Stimulated activated CD8-positive, alpha-beta memory T cell treated with anti-CD3 and anti-CD28 coated beads, Interleukin-15, amount 100 ng/mL, for 4 hours (primary cell): ENCODE data around the gene TMEM131.

ENCODE experiments used
- DNase-seq, 2 donors: peaks; one replicate each; pipeline ENCODE4 v3.0.0-alpha.2; 2020; ENCODE audit warnings: low read depth in 2 of 2

The TMEM131 gene

GRCh38 chr2:97812931-97813330, 182.8 kb downstream of the TMEM131 start:
- DNase-seq, result no peak

DNA sequence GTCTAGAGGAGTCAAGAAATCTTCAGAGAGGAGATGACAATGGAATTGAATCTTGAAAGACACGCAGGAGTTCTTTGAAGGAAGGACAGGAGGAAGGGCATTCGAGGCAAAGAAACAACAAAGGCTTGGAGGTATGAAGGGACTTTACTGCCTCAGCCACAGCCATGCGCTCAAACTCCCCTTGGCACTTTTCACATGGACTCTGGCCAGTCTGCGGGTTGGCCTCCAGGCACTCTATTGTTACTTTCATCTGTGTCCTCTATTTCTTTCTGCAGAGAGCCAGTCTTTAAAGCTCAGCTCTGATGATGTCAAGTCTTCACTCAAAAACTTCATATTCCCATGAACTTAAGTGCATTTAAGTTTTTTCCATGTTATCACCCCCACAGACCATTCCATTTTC, 186.9 kb downstream of the TMEM131 start:
- no peak for DNase-seq

GRCh38 chr2:97806738-97807618, 188.8 kb downstream of the TMEM131 start:
- DNase-seq, result peak; percentile 36 to 63

GRCh38 chr2:97805776-97806175, 190.0 kb downstream of the TMEM131 start:
- DNase-seq, result no peak

GRCh38 chr2:97801028-97801427, 194.7 kb downstream of the TMEM131 start:
- no peak for DNase-seq

DNA sequence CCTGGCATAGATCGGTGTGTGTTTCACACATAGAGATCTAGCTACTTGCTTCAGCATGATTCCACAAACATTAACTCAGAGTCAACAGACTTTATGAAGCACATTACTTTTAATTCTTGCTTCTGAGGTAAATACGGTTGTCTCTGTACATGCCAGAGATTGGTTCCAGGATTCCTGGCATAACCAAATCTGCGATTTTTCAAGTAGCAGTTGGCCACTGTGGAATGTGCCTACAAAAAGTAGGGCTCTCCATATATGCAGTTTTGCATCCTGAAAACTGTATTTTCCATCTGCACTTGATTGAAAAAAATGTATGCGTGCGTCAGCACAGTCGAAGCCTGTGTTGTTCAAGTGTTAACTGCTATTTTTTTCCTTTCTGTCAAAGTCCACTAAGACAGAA, 197.3 kb downstream of the TMEM131 start:
- DNase-seq, result no peak

GRCh38 chr2:97797355-97797754, 198.4 kb downstream of the TMEM131 start:
- no peak for DNase-seq

DNA sequence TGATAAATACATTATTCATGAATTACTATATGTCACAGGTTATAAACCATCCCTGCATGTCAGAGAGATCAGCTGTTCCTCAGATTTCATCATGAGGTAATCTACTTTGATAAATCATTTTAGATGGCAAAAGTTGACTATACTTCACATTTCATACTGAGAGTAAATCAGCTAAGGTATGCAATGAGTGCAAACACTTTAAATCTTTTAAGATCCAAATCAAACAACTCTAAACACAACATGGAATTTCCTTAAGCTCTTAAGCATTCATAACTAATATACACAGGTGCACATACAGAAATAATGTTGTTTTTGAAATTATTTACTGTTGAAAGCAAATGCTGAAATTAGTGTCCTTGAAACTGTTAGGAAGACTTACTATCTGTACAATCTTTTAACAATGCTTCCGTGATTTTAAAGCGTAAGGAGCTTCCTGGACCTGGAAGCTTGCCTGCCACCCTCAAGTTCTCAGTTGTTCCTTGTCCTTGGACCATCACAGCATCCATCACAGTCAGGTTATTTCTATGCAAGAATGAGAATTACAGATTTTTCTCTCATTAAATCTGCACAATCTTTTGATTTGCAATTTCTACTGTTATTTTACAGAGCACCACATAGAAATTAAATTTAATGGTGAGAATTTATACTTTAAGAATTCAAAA, 199.2 kb downstream of the TMEM131 start:
- no peak for DNase-seq

DNA sequence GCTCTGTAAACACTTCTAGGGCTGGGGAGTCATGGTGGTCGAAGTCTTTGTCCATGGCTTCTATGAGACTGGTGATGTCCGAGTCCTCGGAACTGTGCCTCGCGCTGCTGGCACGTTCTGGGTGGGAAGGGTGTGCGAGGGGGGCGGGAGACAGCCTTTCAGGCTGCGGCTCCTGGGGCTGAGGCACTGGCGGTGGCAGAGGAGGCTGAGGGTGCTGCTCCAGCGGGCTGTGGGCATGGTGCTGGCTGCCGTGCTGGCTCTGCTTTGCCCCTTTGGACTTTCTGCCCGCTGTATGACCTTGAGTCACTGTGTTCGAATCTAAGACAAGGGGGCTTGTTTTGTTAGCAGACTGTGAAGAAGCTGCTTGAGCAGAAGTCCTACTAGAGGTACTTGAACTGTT, 203.3 kb downstream of the TMEM131 start:
- no peak for DNase-seq

DNA sequence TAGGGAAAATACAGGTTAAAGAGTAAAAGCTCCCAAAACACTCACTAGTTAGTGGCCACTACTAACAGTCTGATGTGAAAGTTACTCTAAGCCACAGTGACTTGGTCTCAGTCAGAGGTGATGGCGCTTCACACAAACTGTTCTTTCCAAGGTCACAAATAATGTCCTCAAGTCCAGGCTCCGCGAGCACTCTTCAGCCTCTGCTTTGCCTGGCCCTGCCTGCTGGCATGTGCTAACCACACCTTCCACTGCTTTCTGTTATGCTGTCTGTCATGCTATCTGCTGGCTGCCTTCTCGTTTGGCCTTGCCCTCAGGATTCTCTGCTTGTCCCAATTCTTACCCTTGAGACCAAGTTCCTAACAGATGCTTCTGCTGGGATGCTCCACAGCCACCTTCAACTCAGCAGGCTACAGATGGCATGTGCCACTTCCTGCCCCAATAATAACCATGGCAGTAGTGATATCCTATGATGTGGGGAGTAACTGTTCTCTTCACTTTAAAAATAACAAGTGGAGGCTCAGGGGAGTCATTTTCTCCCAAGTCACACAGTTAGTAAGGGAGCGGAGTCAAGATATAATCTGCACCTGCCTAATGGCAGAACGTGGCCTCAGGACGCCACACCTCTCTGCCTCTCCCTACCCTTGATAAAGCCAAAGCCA, 206.6 kb downstream of the TMEM131 start:
- no peak for DNase-seq

DNA sequence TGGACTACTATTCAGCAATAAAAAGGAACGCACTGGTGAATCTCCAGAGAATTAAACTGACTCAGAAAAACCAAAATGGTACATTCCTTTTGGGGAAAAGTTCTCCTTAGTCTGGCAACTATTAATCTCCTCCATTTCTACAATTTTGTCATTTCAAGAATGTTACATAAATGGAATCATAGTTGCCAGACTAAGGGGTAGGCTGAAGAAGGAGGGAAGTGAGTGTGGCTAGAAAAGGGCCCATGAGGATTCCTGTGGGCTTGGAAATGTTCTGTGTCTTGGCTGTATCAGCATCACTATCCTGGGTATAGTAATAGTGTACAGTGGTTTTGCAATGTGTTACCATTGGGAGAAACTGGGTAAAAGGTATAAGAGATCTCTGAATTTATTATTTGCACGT, 209.9 kb downstream of the TMEM131 start:
- DNase-seq, result no peak

GRCh38 chr2:97784953-97785352, 210.8 kb downstream of the TMEM131 start:
- no peak for DNase-seq

GRCh38 chr2:97781981-97782380, 213.8 kb downstream of the TMEM131 start:
- no peak for DNase-seq

GRCh38 chr2:97779141-97779540, 216.6 kb downstream of the TMEM131 start:
- no peak for DNase-seq

DNA sequence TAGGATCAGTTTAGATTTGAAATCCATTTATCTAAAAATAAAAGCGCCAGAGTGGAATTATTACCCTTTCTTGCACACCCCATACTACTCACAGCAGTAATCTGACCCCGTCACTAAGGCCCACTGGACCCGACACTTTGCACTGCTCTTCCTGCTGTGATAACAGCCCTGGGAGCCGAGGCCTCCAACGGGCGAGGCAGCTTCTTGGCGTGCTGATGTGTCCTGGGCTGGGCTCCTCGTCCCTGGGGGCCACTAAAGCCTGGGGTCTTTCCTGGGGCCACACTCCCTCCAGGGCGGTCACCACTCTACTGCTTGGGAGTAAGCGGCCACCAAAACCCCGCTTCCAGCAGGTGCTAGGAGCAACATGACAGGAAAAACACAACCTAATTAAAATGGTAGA, 220.7 kb downstream of the TMEM131 start:
- no peak for DNase-seq

DNA sequence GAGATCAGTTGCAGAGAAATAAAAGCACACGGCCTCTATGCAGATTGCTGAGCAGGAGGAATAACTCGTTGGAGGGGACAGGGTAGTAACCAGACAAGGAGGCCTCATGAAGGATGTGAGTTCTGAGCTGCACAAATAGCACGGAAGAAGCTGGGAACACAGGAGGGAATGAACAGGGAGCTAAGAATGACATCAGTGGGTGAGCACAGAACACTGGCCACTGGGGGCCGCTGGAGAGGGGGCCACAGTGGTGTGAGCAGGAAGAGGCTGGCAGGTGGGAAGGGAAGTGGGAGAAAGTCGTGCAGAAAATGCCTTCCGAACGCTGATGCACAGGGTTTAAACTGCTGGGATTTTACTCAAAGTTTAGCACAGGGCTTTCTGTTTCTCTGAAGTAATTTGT, 221.3 kb downstream of the TMEM131 start:
- no peak for DNase-seq

DNA sequence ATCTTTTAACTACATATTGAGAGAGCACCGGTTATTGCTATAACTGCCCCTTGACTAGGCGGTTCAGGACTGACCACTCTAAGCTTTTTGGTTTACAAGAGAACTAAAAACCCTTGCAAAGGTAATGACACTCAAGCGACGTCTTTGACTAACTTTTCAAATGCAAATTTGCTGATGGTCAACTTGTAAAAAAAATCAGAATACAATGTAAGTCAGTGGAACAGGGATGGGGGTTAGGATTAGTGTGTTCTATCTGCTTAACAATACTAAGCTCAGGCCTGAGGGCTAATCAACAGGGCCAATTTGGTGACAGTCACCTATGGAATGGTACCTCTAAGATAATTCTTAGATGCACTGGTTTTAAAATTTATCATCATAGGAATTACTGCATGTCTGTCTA, 225.3 kb downstream of the TMEM131 start:
- DNase-seq, result no peak

DNA sequence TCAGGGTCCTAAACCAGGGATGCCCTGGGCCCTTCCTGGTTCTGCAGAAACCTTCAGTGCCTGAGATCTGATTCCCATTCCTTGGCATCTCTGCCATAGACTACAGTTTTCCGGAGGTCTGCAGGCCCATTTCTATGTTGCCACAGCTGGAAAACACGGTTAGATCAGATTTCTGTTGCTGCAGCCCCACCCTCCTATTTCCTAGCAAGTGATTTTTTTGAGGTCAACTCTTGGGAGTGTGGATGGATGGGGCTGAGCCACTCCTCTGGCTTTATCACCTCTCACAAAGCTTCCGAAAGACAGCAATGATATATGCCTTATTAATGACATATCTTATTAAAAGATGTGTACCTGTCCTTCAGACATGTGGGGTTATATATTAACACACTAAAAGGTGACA, 226.0 kb downstream of the TMEM131 start:
- no peak for DNase-seq

GRCh38 chr2:97769308-97769707, 226.4 kb downstream of the TMEM131 start:
- no peak for DNase-seq

DNA sequence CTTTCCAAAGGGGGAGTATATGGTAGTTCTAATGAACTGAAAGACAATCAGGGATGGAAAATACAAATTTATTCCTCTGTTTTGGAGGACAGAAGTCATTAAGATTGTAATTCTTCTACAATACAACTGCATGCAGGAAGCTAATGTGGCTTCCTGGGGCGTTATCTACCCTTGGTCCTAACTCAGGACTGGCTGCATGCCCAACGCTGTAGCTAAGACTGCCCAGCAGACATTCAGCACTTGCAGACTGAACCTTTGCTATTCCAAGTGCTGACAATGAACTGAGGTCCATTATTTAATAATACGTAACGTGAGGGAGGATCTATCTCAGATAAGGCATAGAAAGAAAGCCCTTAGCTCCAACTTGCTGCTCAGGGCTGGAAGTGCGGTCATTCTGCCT, 229.2 kb downstream of the TMEM131 start:
- DNase-seq, result no peak

DNA sequence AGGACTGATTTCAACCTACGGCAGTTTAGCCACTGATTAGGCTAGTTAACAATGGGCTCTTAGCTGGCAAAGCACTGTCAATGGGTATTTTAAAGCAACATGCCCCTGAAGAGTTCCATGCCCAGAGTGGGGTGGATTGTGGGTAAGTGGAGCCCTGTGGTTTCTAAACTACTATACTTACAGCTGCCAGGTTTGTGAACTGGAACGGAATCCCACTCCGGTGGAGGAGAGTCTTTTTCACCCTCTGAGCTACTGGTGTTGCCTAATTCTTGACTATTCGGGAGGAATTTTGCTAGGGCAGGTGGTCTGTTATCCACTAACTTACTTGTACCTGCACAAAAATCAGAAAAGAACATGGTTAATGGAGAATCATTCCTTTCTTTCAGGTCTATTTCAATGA, 229.8 kb downstream of the TMEM131 start:
- DNase-seq, result no peak

DNA sequence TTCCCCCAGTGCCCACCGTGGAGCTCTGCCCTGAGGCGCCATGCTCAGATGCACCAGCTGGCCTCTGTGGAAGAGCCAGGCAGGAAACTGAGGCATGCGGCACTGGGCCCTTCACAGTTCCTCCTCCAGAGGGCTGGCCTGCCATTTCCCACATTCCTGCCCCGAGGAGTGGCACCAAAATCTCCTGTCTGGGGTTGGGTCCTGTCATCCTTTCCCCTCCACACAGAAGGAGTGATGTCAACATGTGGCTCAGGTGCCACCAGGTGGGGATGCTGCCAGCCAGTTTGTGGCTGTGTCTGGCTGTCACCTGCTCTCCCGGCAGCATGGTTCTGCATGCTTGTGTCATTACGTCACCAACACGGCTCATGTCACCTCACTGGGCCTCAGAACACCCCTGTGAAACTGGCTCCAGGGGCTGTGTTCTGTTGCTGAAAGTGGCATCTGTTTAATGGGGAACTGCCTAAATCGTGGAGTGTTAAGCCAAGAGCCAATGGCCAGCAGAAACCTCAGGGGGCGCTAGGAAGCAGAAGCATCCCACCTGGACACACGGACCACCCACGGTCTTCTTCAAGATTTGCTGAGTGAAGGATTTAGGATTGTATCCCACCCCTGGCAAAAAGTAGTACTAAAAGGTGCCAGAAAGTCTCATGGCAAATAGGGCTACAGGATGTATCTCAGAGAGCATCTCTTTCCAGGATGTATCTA, 231.0 kb downstream of the TMEM131 start:
- DNase-seq, result no peak
